Hematopoietic multipotent progenitor cell treated with erythropoietin and hydrocortisone succinate and interleukin-3 and kit ligand, for 15 days (in vitro differentiated cells): ENCODE results near the gene DOCK4.
"Not testable (repeated sequence)": the region's sequence is repeated elsewhere in the genome, so short reads cannot be mapped to it uniquely, and the experiment has no call there.

Experiments used
- DNase-seq: peaks from one replicate; pipeline ENCODE4 v3.0.0-alpha.2; 2015; ENCODE audit warnings: low spot score

Gene DOCK4

DNA sequence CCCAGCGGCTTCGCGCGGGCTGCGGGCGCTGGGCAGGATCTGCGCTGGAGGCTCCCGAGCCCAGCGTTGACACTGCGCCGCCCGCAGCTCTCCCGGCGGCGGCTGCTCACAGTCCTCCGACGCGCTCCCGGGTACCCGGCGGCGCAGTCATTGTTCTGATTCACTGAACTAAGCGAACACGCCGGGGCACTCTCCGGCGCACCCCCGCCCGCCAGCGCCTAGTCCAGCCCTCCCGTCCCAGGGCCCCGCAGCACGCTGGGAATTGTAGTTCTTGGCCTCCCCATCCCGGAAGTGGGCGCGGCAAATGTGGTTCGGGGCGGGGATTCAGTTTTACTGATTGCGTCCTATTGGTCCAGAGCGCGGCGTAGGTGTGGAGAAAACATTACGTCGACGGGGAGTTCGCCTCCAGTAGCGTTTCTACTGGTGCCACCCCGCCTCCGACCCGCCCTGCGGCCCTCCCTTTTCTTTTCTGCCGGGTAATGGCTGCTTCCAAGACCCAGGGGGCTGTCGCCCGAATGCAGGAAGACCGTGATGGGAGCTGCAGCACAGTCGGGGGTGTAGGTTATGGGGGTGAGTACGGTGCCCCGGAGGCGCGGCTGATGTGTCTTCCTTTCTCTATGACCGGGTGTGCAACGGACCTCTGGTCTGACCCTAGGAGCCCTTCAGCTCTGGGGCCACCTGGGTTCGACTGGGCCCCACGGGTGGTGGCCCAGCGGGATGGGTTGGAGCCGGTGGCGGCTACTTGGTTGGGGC lies at the start of gene DOCK4, which contains the start of gene ZNF277:
TSS of gene DOCK4 (minus strand) at position 162 of the 753 bp plus-strand sequence. CDS start 261 bp downstream, outside the sequence.
TSS of gene ZNF277 (plus strand) at position 458 of the 753 bp plus-strand sequence. CDS start at position 480, 22 bp downstream.
- peak; percentile 98 for DNase-seq

- DNase-seq = no peak
Measured at GRCh38 chr7:112255388-112255720, 49.2 kb upstream of the DOCK4 start.

GRCh38 chr7:112254709-112255387 lies 48.6 kb upstream of the DOCK4 start:
- no peak for DNase-seq

DNA sequence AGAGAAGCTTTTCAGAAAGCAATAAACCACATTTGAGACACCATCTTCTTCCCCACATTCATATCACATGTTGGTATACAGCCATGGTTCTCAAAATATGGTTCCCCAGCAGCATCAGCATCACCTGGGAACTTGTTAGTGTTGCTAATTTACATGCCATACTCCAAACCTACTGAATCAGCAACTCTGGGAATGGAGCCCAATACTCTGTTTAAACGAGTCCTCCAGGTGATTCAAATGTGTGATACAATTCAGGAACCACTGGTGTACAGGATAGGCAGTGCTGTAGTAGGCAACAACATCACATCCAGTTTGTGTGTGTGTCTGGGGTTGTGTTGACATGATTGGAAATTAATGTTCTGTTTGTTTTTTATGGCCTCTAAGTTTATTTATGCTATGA lies 48.0 kb upstream of the DOCK4 start:
- no peak for DNase-seq

DNA sequence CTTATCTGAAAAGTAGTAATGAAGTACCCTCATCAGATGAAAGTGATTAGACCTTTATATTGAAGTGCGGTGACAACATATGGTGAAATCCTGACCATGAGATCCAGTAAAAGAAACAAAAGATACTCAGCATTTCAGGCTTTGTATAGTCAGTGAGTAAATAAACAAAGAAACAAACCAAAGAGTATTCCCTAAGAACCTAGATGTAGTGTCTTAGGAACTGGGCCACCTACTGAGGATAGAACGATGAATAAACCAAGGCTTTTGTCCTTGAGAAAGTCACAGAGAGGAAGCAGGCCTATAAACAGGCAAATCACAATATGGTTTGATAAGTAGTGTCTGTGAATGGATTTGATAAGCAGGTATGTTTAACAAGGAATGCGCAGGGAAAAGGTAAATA lies 46.5 kb upstream of the DOCK4 start:
- no peak for DNase-seq

DNA sequence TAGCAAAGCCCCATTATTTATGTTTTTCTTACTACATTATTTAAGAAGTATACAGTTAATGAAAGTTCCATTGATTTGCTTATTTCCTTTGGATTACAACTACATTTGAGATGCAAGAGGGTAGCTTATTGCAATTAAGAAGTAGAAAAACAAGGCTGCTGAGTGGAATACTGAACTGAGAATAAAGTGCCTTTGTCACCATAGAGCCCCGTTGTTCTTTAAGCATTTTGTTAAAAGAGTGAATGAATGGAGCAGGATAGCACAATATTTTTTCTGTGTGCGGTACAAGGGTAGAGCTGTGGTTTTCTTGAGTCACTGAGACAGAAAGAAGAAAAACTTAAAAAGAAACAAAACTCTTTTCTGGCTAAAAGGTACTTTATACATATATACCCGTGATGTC lies 45.9 kb upstream of the DOCK4 start:
- DNase-seq = no peak

DNA sequence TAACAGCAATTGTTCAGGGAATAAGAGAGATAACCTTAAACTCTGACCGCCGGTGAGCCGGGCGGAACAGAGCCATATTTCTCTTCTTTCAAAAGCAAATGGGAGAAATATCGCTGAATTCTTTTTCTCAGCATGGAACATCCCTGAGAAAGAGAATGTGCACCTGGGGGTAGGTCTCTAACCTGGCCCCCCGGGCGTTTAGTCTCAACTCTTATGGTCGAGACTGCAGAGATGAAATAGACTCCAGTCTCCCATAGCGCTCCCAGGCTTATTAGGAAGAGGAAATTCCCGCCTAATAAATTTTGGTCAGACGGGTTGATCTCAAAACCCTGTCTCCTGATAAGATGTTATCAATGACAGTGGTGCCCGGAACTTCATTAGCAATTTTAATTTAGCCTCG lies 43.8 kb upstream of the DOCK4 start:
- not testable (repeated sequence) for DNase-seq

DNA sequence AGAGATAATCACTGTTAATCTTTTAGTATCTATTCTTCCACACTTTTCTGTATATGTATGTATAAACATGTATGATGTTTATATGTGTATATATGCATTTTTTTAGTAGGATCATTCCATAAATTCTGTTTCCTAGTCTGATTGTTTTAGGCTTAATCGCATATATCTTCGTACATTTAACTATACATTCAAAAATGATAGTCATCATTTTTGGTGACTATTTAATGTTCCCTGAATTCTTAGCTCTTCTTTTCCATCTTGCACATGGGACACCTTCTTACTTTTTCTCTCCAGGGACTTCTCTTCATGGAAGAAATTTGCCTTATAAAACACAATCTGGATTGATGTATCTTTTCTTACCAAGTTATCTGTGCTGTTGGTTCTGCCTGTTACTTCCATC lies 42.4 kb upstream of the DOCK4 start:
- DNase-seq = no peak

DNA sequence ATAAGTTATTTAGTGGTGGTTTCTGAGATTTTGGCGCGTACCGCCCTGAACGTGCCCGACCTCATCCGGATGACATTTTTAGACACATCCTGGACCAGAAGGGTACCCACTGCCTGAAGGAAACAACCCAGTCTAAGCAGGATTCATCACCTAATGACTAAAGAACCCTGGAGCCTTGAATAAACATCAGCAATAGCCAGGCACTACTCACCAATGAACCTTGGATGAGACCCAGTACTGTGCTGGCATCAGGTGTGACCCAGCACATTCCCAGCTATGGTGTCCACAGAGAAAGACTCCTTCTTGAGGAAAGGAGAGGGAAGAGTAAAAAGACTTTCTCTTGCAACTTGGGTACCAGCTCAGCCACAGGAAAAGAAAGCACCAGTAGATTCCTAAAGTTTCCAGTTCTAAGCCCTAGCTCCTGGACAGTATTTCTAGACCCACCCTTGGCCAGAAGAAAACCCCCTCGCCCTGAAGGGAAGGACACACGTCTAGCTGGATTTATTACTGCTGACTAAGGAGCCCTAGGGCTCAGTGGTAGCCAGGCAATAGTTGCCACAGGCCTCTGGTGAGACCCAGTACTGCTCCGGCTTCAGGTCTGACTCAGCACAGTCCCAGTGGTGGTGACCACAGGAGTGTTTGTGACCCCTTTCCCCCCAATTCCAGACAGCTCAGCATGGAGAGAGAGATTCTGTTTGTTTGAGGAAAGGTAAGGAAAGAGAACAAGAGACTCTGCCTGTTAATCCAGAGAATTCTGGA lies 32.8 kb upstream of the DOCK4 start:
- no peak for DNase-seq

DNA sequence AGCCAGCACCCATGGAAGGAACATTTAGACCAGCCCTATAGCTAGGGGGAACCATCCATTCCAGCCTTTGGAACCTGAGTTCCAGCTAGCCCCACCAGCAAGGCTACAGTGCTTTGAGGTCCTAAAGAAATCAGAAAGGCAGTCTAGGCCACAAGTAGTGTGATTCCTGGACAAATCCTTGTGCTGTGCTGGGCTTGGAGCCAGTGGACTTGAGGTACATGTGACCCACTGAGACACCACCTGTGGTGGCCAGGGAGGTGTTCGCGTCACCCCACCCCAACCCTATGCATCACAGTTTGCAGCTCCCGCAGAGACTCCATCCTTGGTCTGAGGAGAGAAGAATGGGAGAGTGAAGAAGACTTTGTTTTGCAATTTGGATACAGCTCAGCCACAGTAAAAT lies 32.1 kb upstream of the DOCK4 start:
- no peak for DNase-seq

- DNase-seq = no peak
Measured at GRCh38 chr7:112236597-112236996, 30.4 kb upstream of the DOCK4 start.

DNA sequence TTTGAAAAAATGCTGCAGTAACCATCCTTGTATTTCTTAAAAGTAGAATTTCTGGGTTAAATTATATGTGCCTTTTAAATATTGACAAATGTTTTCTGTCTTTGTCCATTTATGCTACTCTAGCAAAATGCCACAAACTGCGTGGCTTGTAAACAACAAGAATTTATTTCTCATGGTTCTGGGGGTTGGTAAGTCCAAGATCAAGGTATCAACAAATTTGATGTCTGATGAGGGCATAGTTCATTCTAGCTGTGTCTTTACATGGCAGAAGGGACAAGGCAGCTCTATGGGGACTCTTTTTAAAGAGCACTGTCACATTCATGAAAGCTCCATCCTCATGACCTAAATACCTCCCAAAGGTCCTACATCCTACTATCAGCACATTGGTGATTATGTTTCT lies 27.9 kb upstream of the DOCK4 start:
- DNase-seq = no peak

- DNase-seq = no peak
Measured at GRCh38 chr7:112233048-112233697, 27.0 kb upstream of the DOCK4 start.

- no peak for DNase-seq
Measured at GRCh38 chr7:112232212-112232978, 26.2 kb upstream of the DOCK4 start.

- DNase-seq = no peak
Measured at GRCh38 chr7:112228632-112229031, 22.4 kb upstream of the DOCK4 start.

DNA sequence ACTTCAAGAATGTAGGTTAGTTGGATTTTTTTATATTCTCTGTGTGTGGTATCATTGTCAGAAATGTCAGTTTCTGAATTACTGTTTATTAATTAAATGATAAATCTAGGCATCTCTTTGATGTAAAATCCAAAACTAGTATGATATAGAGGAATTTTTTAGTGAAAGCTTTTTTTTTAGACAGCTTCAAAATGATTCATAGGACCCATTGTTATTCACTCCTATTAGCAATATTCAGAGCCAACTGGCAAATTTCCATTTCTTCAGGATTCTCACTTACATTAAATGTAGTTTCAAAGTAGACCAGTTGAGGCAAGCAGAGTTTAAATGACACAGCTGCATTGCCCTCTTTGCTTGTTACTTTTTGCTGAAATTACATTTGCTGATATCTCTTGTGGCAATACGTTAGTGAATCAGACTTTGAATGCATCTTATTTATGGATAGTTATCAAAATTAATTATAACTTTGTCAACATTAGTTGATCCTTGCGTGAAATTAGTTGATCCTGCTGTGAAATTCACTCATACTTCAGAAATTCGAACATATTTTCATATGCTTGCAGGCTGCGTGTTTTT lies 20.6 kb upstream of the DOCK4 start:
- no peak for DNase-seq

- DNase-seq = no peak
Measured at GRCh38 chr7:112225006-112225405, 18.8 kb upstream of the DOCK4 start.

GRCh38 chr7:112224186-112224585 lies 18.0 kb upstream of the DOCK4 start:
- no peak for DNase-seq

GRCh38 chr7:112223310-112223709 lies 17.1 kb upstream of the DOCK4 start:
- no peak for DNase-seq

DNA sequence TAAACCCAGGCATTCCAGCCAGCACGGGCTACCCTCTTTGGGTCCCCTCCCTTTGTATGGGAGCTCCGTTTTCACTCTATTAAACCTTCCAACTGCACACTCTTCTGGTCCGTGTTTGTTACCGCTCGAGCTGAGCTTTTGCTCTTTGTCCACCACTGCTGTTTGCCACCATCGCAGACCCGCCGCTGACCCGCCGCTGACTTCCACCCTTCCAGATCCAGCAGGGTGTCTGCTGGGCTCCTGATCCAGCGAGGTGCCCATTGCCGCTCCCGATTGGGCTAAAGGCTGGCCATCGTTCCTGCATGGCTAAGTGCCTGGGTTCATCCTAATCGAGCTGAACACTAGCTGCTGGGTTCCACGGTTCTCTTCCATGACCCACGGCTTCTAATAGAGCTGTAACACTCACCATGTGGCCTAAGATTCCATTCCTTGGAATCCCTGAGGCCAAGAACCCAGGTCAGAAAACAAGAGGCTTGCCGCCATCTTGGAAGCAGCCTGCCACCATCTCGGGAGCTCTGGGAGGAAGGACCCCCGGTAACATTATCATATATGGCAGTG lies 14.8 kb upstream of the DOCK4 start:
- no peak for DNase-seq

GRCh38 chr7:112215787-112216186 lies 9.6 kb upstream of the DOCK4 start:
- DNase-seq = no peak
